Measurements from ENCODE around the gene ZNF90.
"Not testable (repeated sequence)": the region's sequence is repeated elsewhere in the genome, so short reads cannot be mapped to it uniquely, and the experiment has no call there.

Gene ZNF90

GRCh38 chr19:20102097-20102496 lies 24.3 kb downstream of the ZNF90 start:
- in situ Hi-C loops (cut with HindIII; ENCODE audit: low pct_ligation_motif_present, low sequenced_read_pairs), result no loop called here
- Histone ChIP-seq H3K27me3 (replicated peaks) (no peaks in the 10 kb centered on the region), H3K4me3 (ENCODE audit: low read depth, low read length) (no peak overlapping the region), H3K36me3 (replicated peaks) (no peaks in the 10 kb centered on the region), H3K27ac (no peak overlapping the region)
- DNase-seq, result no peak
- TF ChIP-seq CTCF (IDR thresholded peaks at IDR 0.05; ENCODE audit: low read depth, low read length, missing control alignments), result no peak

GRCh38 chr19:20103091-20103740 lies 25.4 kb downstream of the ZNF90 start:
- in situ Hi-C loops (cut with HindIII; ENCODE audit: low pct_ligation_motif_present, low sequenced_read_pairs), result no loop called here
- Histone ChIP-seq H3K4me3 (ENCODE audit: low read depth, low read length) (no peak overlapping the region), H3K27me3 (replicated peaks) (no peaks in the 10 kb centered on the region), H3K36me3 (replicated peaks) (no peaks in the 10 kb centered on the region), H3K27ac (no peak overlapping the region)
- no peak for TF ChIP-seq CTCF (IDR thresholded peaks at IDR 0.05; ENCODE audit: low read depth, low read length, missing control alignments)
- no peak for DNase-seq

GRCh38 chr19:20107301-20107700 lies 29.5 kb downstream of the ZNF90 start:
- no peak overlapping the region for H3K4me3 ChIP-seq (ENCODE audit: low read depth, low read length)
- H3K27ac ChIP-seq, result no peak overlapping the region
- no peak for DNase-seq
- in situ Hi-C loops (cut with HindIII; ENCODE audit: low pct_ligation_motif_present, low sequenced_read_pairs), result no loop called here
- TF ChIP-seq CTCF (IDR thresholded peaks at IDR 0.05; ENCODE audit: low read depth, low read length, missing control alignments), result no peak
- H3K27me3 ChIP-seq (replicated peaks), result no peaks in the 10 kb centered on the region
- no peaks in the 10 kb centered on the region for H3K36me3 ChIP-seq (replicated peaks)

GRCh38 chr19:20118064-20118839 lies 40.5 kb downstream of the ZNF90 start:
- H3K27me3 ChIP-seq (replicated peaks); H3K36me3 ChIP-seq (replicated peaks); H3K4me3 ChIP-seq (ENCODE audit: low read depth, low read length); H3K27ac ChIP-seq; in situ Hi-C loops (cut with HindIII; ENCODE audit: low pct_ligation_motif_present, low sequenced_read_pairs); DNase-seq: not testable (repeated sequence)

- DNase-seq, result no peak
- in situ Hi-C loops (cut with HindIII; ENCODE audit: low pct_ligation_motif_present, low sequenced_read_pairs), result no loop called here
- no peak for TF ChIP-seq CTCF (IDR thresholded peaks at IDR 0.05; ENCODE audit: low read depth, low read length, missing control alignments)
- H3K4me3 ChIP-seq (ENCODE audit: low read depth, low read length), result no peak overlapping the region
- H3K36me3 ChIP-seq (replicated peaks), result no peaks in the 10 kb centered on the region
- no peak overlapping the region for H3K27ac ChIP-seq
- H3K27me3 ChIP-seq (replicated peaks), result no peaks in the 10 kb centered on the region
Observed at GRCh38 chr19:20124879-20125278, 47.1 kb downstream of the ZNF90 start.

- H3K27ac ChIP-seq; H3K27me3 ChIP-seq (replicated peaks); H3K4me3 ChIP-seq (ENCODE audit: low read depth, low read length); H3K36me3 ChIP-seq (replicated peaks); DNase-seq; in situ Hi-C loops (cut with HindIII; ENCODE audit: low pct_ligation_motif_present, low sequenced_read_pairs): not testable (repeated sequence)
Observed at GRCh38 chr19:20132933-20133332, 55.1 kb downstream of the ZNF90 start.

GRCh38 chr19:20137714-20138113 lies 59.9 kb downstream of the ZNF90 start:
- H3K27me3 ChIP-seq (replicated peaks); H3K27ac ChIP-seq; H3K36me3 ChIP-seq (replicated peaks); H3K4me3 ChIP-seq (ENCODE audit: low read depth, low read length); in situ Hi-C loops (cut with HindIII; ENCODE audit: low pct_ligation_motif_present, low sequenced_read_pairs); DNase-seq: not testable (repeated sequence)
